Measurements from ENCODE around the gene MBLAC1.

The MBLAC1 gene

DNA sequence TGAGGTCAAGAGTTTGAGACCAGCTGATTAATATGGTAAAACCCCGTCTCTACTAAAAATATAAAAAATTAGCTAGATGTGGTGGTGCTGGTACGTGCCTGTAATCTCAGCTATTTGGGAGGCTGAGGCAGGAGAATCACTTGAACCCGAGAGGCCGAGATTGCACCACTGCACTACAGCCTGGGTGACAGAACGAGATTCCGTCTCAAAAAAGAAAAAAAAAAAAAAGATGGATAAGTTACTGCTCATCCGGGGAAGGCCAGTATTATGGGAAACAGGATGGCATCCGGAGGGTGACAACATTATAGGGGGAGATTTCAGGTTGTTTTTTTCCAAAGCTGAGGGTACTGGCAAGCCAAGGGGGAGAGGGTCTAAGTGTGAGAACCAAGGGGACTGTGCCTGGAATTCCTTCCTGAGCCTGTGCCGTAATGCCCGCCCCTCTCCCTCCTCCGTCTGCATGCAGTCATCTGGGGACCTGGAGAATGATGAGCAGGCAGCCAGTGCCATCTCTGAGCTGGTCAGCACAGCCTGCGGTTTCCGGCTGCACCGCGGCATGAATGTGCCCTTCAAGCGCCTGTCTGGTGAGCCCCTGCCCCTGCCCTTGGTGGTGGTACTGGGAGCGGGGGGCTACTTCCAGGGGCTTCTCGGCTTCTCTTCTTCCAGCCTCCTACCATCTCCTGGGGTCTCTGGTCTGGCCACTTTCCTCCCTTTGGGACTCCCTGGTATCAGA lies 26.3 kb downstream of the MBLAC1 start:
- no peak for FAIRE-seq
- DNase-seq (ENCODE audit: low spot score) = no peak

DNA sequence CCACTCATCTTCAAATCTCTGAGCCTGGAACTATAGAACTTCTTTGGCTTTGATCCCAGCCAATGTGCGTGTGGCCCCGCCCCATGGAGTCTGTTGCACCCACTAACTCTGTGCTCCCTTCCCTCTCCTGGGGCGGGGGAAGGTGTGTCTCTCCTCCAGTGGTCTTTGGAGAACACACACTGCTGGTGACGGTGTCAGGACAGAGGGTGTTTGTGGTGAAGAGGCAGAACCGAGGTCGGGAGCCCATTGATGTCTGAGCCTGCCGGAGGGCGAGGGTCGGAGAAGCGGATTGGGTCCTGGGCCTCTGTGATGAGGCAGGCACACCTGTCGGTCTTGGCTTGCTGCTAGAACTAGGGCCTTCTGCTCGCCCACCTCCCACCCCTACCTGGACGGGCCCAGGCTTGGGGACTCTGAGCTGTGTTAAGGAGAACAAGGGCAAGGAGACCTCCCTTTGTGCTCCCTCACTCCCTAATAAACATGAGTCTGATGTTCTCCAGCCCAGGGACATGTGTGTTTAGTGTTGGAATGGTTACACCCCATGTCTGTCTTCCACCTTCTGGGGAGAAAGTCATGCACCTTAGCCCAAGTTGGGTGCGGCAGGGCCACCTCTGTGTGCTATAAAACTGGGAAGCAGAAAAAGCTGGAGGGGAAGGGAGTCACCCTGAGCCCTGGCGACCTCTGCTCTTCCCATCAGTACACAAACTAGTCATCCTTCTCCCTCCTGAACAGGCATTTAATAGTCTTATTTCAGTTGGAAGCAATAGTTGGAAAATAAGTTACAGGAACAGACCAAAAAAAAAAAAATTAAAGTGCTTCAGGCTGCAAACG lies 27.2 kb downstream of the MBLAC1 start:
- DNase-seq (ENCODE audit: low spot score) (no peak), FAIRE-seq (no peak)

DNA sequence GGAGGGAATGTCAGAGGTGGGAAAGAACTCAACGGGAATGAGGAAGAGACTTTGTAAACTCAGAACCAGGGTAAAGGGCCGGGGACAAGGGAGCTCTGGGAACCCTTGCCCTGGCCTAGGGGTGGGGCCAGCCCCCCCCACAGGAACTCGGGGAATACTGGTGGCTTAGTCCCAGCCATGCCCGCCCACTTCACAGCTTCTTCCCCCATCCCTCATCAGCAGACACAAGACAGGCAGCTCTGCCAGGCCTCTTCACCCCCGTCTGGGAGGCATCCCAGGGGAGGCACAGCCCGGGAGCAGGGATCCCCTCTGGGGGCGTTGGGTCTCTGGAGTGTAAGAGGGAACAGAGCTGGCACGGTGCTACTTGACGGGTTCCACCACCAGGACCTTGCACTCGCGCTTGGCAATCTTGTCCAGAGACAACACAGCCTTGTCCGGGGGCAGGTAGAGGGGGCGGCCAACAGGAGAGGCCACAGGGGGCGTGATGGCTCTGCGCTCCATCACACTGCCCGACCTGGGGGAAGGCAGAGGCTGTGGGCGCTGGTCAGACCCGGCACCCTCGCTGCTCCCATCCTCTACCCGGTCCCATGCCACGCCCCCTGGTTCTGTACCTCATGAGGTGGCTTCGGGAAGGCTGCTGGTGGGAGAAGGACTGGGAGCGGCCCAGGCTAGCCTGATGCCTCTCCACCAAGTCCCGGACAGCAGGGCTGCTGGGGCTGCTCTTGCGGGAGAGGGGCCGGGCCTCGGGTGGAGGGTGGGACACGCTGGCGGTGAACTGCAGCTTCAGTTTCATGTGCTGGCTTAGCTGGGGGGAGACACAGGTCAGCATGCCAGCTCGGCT lies 28.1 kb downstream of the MBLAC1 start:
- FAIRE-seq (no peak), DNase-seq (ENCODE audit: low spot score) (no peak)

DNA sequence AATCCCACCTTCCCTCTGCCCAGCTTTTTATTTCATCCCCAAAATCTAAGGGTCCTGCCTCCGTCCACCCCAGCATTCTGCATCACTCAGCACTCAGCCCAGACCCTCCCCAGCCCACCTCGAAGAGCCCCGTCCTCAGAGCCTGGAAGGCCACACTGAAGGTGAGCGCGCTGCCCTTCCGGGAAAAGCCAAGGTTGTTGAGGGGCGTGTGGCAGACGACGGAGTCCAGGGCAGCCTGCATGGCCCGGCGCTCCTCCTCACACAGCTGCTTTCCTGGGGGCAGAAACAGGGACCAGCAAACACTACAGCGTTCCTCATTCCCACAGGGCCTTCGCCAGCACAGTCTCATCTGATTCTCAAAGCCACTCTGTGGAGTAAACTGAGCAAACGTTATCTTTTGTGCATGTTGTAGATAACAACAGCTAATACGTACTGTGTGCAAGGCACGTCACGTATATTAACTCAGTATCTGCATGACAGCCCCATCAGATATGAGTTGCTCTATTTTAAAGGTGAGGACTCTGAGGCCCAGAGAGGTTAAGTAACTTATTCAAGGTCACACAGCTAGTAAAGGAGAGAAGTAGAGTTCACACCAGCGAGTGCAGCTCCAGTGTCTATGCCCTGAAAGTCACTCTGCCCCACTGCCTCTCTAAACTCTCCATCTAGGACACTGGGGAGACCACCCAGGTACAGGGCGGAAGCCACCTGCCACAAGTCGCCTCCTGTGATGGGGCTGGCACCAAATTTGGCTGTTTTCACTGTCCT lies 29.0 kb downstream of the MBLAC1 start:
- DNase-seq (ENCODE audit: low spot score) (no peak), FAIRE-seq (no peak)

GRCh38 chr7:100156331-100157068 lies 29.7 kb downstream of the MBLAC1 start:
- DNase-seq (ENCODE audit: low spot score) (no peak), FAIRE-seq (no peak)

DNA sequence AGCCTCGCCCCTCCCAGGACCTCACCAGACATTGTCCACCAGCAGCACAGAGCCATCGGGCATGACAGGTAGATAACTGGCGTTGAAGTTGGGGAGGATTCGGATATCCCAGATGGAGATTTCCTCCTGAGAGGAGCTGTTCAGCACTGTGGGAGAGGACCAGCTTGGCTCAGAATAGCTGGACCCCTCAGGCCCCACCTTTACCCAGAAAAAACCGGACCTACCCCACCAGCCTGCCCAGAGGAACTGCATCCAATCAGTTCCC lies 30.2 kb downstream of the MBLAC1 start:
- no peak for FAIRE-seq
- DNase-seq (ENCODE audit: low spot score) = no peak

- FAIRE-seq (no peak), DNase-seq (ENCODE audit: low spot score) (peak; percentile 70)
Measured at GRCh38 chr7:100157334-100158228, 30.8 kb downstream of the MBLAC1 start.

GRCh38 chr7:100158229-100159098 lies 31.7 kb downstream of the MBLAC1 start, which contains the start of gene TRAPPC14:
Gene TRAPPC14 (minus strand): TSS chr7:100158723. CDS start chr7:100158499, 224 bp downstream.
- peak; percentile 99 for DNase-seq (ENCODE audit: low spot score)
- FAIRE-seq = no peak

DNA sequence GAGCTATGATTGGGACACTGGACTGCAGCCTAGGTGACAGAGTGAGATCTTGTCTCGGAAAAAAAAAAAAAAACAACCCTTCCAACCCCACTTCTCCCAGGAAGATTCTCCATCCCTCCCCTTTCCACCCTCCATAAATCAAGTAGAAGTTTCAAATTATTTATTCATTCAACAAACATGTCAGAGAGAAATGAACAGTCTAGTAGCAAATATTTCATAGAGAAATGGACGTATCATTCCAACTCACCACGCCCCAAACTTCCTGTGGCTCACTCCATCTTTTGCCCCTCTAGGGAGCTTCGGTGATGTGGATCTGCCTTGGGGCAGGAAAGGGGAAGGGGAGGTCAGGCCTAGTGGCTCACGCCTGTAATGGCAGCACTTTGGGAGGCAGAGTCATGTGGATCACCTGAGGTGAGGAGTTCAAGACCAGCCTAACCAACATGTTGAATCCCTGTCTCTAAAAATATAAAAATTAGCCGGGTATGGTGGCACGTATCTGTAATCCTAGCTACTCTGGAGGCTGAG lies 32.4 kb downstream of the MBLAC1 start:
- FAIRE-seq (no peak), DNase-seq (ENCODE audit: low spot score) (no peak)

DNA sequence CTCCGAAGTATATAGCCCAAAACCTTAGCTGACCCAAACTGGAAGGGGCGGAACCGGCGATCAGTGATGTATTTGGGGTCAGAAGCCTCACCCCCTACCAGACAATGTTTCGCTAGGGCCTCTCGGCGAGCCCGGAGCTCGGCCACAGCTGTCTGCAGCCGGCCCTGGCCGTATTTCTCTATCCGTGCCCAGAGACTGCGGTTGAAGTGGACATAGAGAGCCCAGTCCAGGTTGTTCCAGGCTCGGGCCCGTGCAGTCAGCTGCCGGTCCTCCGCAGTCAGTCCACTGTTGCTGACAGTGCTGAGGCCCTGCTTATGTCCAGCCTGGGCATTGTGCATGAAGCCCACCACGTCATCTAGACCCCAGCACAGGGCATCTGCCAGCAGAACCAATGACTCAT lies 33.3 kb downstream of the MBLAC1 start:
- no peak for FAIRE-seq
- DNase-seq (ENCODE audit: low spot score) = no peak

DNA sequence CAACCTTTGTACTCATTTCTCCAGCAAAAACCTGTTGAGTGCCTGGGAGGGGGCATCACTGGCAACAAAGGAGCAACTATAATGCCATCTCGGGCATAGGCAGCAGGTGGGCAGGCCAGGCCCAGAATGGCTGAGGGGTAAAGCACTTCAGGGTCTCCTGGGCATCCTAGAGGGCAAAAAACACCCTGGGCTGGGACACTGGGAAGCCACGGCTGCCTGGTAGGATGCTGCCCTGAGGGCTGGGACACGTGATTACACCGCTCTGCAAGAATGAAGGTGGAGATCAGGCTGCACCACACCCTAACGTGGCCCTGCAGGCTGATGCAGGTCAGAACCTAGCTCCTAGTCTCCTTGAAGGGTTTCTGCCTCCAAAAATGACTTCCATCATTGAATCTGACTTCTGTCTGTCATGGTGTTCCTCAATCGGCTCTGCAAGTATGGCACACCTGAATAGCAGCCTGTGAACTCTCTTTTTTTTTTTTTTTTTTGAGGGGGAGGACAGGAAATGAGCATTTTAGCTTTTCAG lies 36.3 kb downstream of the MBLAC1 start:
- DNase-seq (ENCODE audit: low spot score) = peak; percentile 50

GRCh38 chr7:100163871-100164270 lies 37.1 kb downstream of the MBLAC1 start:
- FAIRE-seq = no peak
- DNase-seq (ENCODE audit: low spot score) = no peak

More for the DNA sequence above, 36.3 kb downstream of the MBLAC1 start:
- FAIRE-seq = no peak

DNA sequence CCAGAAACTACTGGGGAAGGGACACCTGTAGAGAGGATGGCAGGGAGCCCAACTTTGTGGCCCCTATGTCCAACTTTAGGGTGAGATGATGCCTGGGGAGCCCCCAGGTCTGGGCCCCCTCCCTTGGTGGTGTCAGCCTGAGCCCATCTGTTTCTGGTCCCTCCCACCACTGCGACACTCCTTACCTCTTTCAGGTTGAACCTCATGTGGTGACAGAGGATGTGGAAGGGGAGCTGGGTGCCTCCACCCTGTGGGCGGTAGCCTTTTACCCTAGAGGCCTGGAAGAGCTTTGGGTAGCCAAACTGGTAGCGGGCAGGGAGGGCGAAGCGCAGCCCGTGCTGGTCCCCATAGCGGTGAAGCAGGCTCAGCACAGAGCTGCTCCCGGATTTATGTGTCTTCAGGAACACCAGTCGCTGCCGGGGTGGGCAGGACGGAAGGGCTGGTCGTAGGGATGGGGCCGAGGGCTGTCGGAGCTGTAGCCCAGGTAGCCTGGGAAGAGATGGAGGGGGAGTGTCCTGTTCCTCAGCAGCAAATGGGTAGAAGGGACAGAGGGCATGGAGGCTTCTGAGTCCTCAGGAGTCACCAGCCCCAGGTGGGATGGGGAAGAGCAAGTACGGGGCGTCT lies 39.7 kb downstream of the MBLAC1 start:
- DNase-seq (ENCODE audit: low spot score) = no peak
- FAIRE-seq = no peak

DNA sequence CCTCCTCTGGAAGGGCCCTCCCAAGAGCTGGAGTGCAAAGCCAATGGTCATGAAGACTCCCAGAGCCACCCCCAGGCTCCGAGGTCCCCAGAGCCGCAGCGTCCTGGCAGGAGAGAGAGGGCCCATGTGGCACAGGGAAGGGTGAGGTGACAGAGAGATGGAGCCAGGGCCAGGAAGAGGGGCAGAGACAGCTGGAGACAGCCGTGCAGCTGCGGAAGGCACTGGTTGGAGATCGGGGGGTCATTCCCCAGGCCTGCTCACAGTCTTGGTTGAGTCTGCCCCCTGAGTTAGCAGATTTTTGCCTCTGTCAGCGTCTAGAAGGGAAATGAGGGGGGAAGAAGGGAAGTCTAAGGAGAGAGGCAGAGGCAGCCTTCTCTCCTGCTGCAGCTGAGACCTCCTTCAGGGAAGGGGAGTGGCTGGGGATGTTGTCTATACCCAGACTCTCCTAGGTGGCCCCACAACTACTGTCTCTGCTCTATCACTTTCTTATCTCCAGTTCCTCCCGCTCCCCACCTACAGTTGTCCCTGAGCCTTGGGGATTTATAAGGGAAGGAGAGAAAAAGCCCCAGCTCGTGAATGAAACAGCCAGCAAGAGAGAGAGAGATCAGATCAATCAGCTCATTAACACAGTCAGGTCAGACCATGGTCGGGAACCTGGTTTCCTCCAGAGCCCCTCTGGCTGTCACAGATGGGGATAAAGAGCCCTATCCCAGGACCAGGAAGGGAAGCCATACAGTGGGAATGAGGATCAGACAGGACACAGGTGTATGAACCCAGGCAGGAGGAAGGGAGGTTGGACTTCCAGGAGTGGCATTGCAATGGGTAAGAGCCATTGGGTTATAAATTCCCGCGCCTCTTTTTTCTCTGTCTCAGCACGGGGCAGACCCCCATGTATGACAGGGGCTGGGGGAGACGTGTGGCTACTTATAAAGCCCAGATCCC lies 40.5 kb downstream of the MBLAC1 start:
- no peak for DNase-seq (ENCODE audit: low spot score)
- no peak for FAIRE-seq

DNA sequence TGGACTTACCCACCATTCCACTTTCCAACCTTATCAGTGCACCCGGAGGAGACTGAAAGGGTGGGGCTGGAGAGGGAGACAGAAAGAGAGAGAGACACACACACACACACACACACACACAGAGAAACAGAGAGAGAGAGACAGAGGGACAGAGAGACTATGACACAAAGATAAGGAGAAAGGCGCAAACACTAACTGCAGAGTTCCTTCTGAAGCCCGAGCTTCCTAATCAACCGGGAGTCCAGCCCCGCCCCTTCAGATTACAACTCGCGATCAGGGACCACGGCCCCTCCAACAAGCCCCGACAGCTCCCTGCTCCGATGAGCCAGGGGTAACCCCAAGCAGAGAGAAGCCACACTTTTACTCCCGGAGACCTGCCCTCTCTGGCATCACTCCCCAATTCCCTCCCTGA lies 41.2 kb downstream of the MBLAC1 start:
- DNase-seq (ENCODE audit: low spot score) (no peak), FAIRE-seq (no peak)

DNA sequence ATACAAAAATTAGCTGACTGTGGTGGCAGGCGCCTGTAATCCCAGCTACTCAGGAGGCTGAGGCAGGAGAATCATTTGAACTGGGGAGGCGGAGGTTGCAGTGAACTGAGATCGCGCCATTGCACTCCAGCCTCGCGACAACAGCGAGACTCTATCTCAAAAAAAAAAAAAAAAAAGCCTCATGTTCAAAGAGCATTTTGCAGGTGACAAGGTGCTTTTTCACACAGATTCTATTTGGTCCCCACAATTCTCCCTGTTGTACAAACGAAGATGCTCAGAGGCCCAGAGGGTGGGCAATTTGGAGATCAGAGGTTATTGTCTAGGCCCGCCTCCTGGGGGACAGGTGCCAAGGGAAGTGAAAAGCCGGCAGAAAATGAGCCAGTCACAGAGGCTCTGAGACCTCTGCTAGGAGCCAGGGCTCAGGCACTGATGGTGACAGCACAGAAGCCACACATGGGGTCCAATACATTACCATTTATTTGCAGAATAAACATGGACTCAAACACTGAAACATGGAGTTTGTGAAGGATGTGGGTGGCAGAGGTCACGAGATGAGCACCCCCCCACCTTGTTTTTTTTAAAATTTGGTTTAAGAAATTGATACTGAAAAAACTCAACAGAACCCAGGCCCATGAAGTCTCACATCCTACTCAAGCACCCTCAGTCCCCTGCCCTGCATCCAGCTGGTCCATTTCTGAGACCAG lies 42.5 kb downstream of the MBLAC1 start:
- FAIRE-seq = no peak
- DNase-seq (ENCODE audit: low spot score) = peak; percentile 13

All from urothelium cell line (cell line).